Measurements from ENCODE around the gene OR5A2.

The OR5A2 gene

GRCh38 chr11:59417023-59417422, 9.2 kb downstream of the OR5A2 start:
- no peak for DNase-seq (ENCODE audit: low spot score)
- no peak for TF ChIP-seq CTCF (IDR thresholded peaks at IDR 0.05; ENCODE audit: extremely low read depth, missing control alignments)

- no peak for DNase-seq (ENCODE audit: low spot score)
- TF ChIP-seq CTCF (IDR thresholded peaks at IDR 0.05; ENCODE audit: extremely low read depth, missing control alignments) = no peak
Observed at GRCh38 chr11:59416613-59417012, 9.6 kb downstream of the OR5A2 start.

- no peak for DNase-seq (ENCODE audit: low spot score)
- TF ChIP-seq CTCF (IDR thresholded peaks at IDR 0.05; ENCODE audit: extremely low read depth, missing control alignments) = no peak
Observed at GRCh38 chr11:59415111-59415510, 11.1 kb downstream of the OR5A2 start.

GRCh38 chr11:59413646-59414045, 12.6 kb downstream of the OR5A2 start:
- TF ChIP-seq CTCF (IDR thresholded peaks at IDR 0.05; ENCODE audit: extremely low read depth, missing control alignments) = no peak
- DNase-seq (ENCODE audit: low spot score) = no peak

- TF ChIP-seq CTCF (IDR thresholded peaks at IDR 0.05; ENCODE audit: extremely low read depth, missing control alignments) = no peak
- DNase-seq (ENCODE audit: low spot score) = no peak
Observed at GRCh38 chr11:59403546-59403945, 22.7 kb downstream of the OR5A2 start.

GRCh38 chr11:59401262-59401552, 25.0 kb downstream of the OR5A2 start:
- no peak for TF ChIP-seq CTCF (IDR thresholded peaks at IDR 0.05; ENCODE audit: extremely low read depth, missing control alignments)

GRCh38 chr11:59400461-59401261, 25.6 kb downstream of the OR5A2 start:
- no peak for DNase-seq (ENCODE audit: low spot score)
- TF ChIP-seq CTCF (IDR thresholded peaks at IDR 0.05; ENCODE audit: extremely low read depth, missing control alignments) = no peak

More at GRCh38 chr11:59401262-59401552, 25.0 kb downstream of the OR5A2 start:
- no peak for DNase-seq (ENCODE audit: low spot score)
